ACHN (cell line): ENCODE data around the gene DMD.

ENCODE experiments used
- DNase-seq: peaks from one replicate; pipeline ENCODE4 v3.0.0-alpha.2; 2015
- in situ Hi-C: cut with HindIII; loops from 2 replicates; pipeline ENCODE4 v1.10.0; 2017; ENCODE audit warnings: low sequenced_read_pairs, low pct_ligation_motif_present, low pct_unique_long_range_greater_than_20kb

Gene DMD

GRCh38 chrX:31811106-31811505 is 1400.2 kb downstream of the DMD start:
- in situ Hi-C loops: no loop called here
- DNase-seq: no peak

GRCh38 chrX:31808357-31808756 is 1403.0 kb downstream of the DMD start:
- in situ Hi-C loops: no loop called here

GRCh38 chrX:31807165-31807564 is 1404.2 kb downstream of the DMD start:
- no peak for DNase-seq
- in situ Hi-C loops: no loop called here

More at GRCh38 chrX:31808357-31808756, 1403.0 kb downstream of the DMD start:
- no peak for DNase-seq

GRCh38 chrX:31805781-31806180 is 1405.6 kb downstream of the DMD start:
- in situ Hi-C loops: no loop called here
- DNase-seq: no peak

- no peak for DNase-seq
- in situ Hi-C loops: no loop called here
Measured at GRCh38 chrX:31800219-31800618, 1411.1 kb downstream of the DMD start.

- in situ Hi-C loops: no loop called here
- DNase-seq: no peak
Measured at GRCh38 chrX:31796624-31797023, 1414.7 kb downstream of the DMD start.

GRCh38 chrX:31747411-31747810 is 1463.9 kb downstream of the DMD start:
- DNase-seq: no peak
- in situ Hi-C loops: no loop called here

- in situ Hi-C loops: no loop called here
Measured at GRCh38 chrX:31743004-31743403, 1468.3 kb downstream of the DMD start.

GRCh38 chrX:31717474-31717873 is 1493.9 kb downstream of the DMD start:
- in situ Hi-C loops: no loop called here
- DNase-seq: no peak

More at GRCh38 chrX:31743004-31743403, 1468.3 kb downstream of the DMD start:
- no peak for DNase-seq

- in situ Hi-C loops: no loop called here
- no peak for DNase-seq
Measured at GRCh38 chrX:31715675-31716074, 1495.7 kb downstream of the DMD start.

- in situ Hi-C loops: no loop called here
- DNase-seq: no peak
Measured at GRCh38 chrX:31714797-31715196, 1496.6 kb downstream of the DMD start.

- no peak for DNase-seq
Measured at GRCh38 chrX:31713120-31713519, 1498.2 kb downstream of the DMD start.

GRCh38 chrX:31711166-31711565 is 1500.2 kb downstream of the DMD start:
- DNase-seq: no peak
- in situ Hi-C loops: no loop called here

More at GRCh38 chrX:31713120-31713519, 1498.2 kb downstream of the DMD start:
- in situ Hi-C loops: no loop called here

- no peak for DNase-seq
- in situ Hi-C loops: no loop called here
Measured at GRCh38 chrX:31708116-31708515, 1503.2 kb downstream of the DMD start.

- DNase-seq: no peak
Measured at GRCh38 chrX:31706466-31706865, 1504.9 kb downstream of the DMD start.

GRCh38 chrX:31705816-31706215 is 1505.5 kb downstream of the DMD start:
- in situ Hi-C loops: no loop called here
- DNase-seq: no peak

More at GRCh38 chrX:31706466-31706865, 1504.9 kb downstream of the DMD start:
- in situ Hi-C loops: no loop called here

GRCh38 chrX:31704938-31705337 is 1506.4 kb downstream of the DMD start:
- in situ Hi-C loops: no loop called here
- no peak for DNase-seq

- DNase-seq: no peak
- in situ Hi-C loops: no loop called here
Measured at GRCh38 chrX:31702222-31702621, 1509.1 kb downstream of the DMD start.

- no peak for DNase-seq
- in situ Hi-C loops: no loop called here
Measured at GRCh38 chrX:31697294-31697916, 1513.9 kb downstream of the DMD start.

- in situ Hi-C loops: no loop called here
- DNase-seq: no peak
Measured at GRCh38 chrX:31679861-31680260, 1531.5 kb downstream of the DMD start.

- in situ Hi-C loops: no loop called here
- DNase-seq: no peak
Measured at GRCh38 chrX:31670245-31670644, 1541.1 kb downstream of the DMD start.
